IPS-20b (cell line): ENCODE data around the gene PCGF1.
A peak's percentile ranks its signal among the peaks of the same experiment; 100 is the strongest.

Experiments used
- H3K27ac ChIP-seq: one replicate; pipeline ENCODE4 v1.5.1; 2013; ENCODE audit warnings: low read length
- H3K27me3 ChIP-seq: 2 replicates; pipeline ENCODE4 v1.6.1; 2013; ENCODE audit warnings: mild to moderate bottlenecking, low read length, inconsistent platforms; ENCODE audit not compliant: insufficient read depth
- H3K36me3 ChIP-seq: 2 replicates; pipeline ENCODE4 v1.6.1; 2013; ENCODE audit warnings: low read depth, mild to moderate bottlenecking, inconsistent platforms, low read length, moderate library complexity; ENCODE audit not compliant: insufficient read depth
- H3K4me1 ChIP-seq: 2 replicates; pipeline ENCODE4 v1.6.1; 2013; ENCODE audit warnings: mild to moderate bottlenecking, control low read depth, inconsistent platforms, low read length, moderate library complexity; ENCODE audit not compliant: insufficient read depth
- H3K4me3 ChIP-seq: 2 replicates; pipeline ENCODE4 v1.5.1; 2013; ENCODE audit warnings: mild to moderate bottlenecking, low read length, inconsistent platforms
- H3K9ac ChIP-seq: 2 replicates; pipeline ENCODE4 v1.6.1; 2013; ENCODE audit warnings: low read depth, mild to moderate bottlenecking, inconsistent platforms, low read length, moderate library complexity
- H3K9me3 ChIP-seq: 2 replicates; pipeline ENCODE4 v1.6.1; 2013; ENCODE audit warnings: mild to moderate bottlenecking, low read depth, low read length, inconsistent platforms; ENCODE audit not compliant: insufficient read depth

Gene PCGF1

DNA sequence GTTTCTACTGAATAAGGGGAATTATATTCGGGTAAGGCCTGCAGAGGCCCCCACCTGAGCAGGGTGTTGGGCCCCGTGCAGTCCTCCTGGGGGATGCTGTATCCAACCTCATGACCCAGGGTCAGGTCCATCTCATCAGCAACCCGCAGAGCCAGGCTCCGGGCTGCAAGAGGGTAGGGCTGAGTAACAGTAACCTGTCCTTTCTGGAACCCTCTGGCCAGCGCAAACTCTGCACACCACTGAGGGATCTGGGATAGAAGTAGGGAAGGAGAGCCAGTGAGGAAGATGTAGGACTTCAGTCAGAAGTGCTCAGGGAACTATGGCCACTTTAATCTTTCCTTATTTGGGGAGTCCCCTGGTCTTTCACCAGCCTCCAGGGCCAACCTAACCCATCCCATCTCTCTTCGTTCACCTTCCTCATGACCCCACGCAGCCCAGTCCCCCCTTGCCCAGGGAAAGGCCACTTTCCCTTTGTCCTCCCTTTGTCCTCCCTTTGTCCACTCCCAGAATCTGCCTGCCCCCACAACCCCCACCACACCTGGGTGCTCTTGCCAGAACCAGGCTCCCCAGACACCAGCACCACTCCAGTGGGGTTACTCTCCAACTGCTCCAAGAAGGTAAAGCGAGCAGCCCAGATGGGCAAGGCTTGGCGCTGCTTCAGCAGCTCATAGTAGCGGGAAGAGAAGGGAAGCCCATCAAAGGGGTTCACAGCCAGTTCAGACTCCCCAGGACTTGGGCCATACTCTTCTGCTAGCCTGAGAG lies 17.6 kb upstream of the PCGF1 start:
- Histone ChIP-seq H3K9me3 (no peaks in the 10 kb centered on the region), H3K9ac (no peak overlapping the region), H3K36me3 (peaks cover 26% of the 10 kb centered on the region), H3K4me3 (no peak overlapping the region), H3K4me1 (no peaks in the 10 kb centered on the region), H3K27ac (no peak overlapping the region), H3K27me3 (peaks cover 37% of the 10 kb centered on the region)

DNA sequence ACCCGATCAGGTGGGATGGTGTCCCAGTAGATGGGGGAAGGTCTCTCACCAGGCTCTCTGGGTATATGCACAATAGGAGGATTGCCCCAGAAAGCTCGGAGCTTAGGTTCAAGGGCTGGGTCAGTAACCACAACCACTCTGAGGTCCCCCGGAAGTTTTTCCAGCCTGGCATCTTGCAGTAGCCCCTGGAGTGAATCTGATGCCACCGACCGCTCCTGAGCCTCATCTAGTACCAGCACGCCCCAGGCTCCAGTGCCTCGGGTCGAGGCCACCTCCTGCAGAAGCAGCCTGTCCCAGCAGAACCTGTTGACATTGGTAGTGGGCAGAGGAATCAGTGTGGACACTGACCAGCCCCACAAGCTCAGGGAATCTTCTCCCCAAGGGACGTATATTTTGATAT lies 16.5 kb upstream of the PCGF1 start:
- H3K36me3 ChIP-seq = peaks cover 26% of the 10 kb centered on the region
- no peak overlapping the region for H3K27ac ChIP-seq
- no peaks in the 10 kb centered on the region for H3K4me1 ChIP-seq
- no peak overlapping the region for H3K4me3 ChIP-seq
- no peaks in the 10 kb centered on the region for H3K9me3 ChIP-seq
- H3K27me3 ChIP-seq = peaks cover 48% of the 10 kb centered on the region
- H3K9ac ChIP-seq = no peak overlapping the region

DNA sequence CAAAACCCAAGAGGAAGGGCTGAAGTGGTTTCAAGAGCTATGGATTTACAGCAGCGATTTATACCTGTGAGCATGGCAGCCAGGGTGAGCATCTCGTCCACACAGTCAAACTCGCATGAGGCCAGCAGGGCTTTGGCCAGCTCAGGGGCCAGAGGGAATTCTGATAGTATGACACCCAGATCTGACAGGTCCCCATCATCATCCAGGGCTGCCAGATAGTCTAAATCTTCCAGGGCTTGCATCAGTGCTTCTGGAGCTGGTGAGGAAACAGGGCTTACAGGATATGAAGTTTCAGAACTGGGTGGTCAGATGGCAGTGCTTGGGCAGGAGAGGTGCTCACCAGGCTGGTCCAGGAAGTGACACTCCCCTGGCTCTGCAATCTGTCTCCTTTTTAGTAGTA lies 15.0 kb upstream of the PCGF1 start:
- Histone ChIP-seq H3K27me3 (peaks cover 63% of the 10 kb centered on the region), H3K4me3 (no peak overlapping the region), H3K9ac (no peak overlapping the region), H3K9me3 (no peaks in the 10 kb centered on the region), H3K27ac (no peak overlapping the region), H3K36me3 (peaks cover 18% of the 10 kb centered on the region), H3K4me1 (no peaks in the 10 kb centered on the region)

DNA sequence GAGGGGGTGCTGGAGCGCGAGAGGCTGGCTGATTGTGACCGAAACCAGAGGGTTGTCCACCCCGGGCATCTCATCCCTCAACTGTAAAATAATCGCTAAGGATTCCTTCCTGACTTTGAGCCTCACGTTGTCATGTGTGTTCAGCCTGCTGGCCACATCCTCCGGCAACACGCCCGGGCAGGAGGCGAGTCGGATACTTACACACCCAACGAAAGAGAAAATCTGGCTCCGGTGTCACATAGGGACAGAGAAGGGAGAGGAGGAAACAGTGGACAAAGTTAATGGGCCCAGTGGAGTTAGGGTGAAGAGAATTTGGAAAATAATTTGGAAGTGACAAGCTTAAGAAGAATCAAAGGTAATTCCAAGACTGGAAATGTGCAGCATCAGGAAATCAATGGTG lies 9.2 kb upstream of the PCGF1 start:
- Histone ChIP-seq H3K9ac (no peak overlapping the region), H3K9me3 (peaks cover 10% of the 10 kb centered on the region), H3K36me3 (no peaks in the 10 kb centered on the region), H3K4me3 (no peak overlapping the region), H3K4me1 (no peaks in the 10 kb centered on the region; the same call in 1 of the 2 replicates), H3K27ac (no peak overlapping the region), H3K27me3 (peaks cover 100% of the 10 kb centered on the region)

DNA sequence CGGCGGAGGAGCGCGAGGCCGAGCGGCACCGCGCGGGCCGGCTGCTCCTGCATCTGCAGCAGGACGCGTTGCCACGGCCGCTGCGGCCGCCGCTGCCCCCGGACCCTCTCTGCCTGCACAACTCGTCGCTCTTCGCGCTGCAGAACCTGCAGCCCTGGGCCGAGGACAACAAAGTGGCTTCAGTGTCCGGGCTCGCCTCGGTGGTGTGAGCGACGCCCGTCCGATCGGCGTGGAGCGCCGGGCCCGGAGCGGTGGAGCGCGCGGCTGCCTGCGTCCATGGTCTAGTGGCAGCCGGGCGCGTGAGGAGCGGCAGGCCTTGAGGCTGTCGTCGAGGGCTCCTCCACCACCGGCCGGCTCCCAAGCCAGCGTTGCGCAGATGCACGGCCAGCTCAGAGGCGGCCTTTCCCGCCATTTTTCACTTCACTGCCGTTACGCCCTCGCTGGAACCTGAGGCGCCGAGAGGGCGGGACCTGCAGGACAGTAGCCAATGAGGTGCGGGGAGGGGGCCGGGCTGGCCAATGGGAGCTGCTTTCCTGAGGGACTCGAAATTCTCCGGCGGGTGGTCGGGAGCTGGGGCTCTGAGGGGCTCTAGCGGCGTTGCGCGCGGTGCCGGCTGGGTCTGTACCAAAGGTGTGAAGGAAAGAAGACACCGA lies 8.6 kb upstream of the PCGF1 start:
- Histone ChIP-seq H3K9me3 (peaks cover 10% of the 10 kb centered on the region), H3K27ac (no peak overlapping the region), H3K36me3 (no peaks in the 10 kb centered on the region), H3K27me3 (peaks cover 100% of the 10 kb centered on the region), H3K9ac (no peak overlapping the region), H3K4me3 (peak overlapping the region; percentile 40; the same call in 1 of the 2 replicates), H3K4me1 (no peaks in the 10 kb centered on the region; the same call in 1 of the 2 replicates)

DNA sequence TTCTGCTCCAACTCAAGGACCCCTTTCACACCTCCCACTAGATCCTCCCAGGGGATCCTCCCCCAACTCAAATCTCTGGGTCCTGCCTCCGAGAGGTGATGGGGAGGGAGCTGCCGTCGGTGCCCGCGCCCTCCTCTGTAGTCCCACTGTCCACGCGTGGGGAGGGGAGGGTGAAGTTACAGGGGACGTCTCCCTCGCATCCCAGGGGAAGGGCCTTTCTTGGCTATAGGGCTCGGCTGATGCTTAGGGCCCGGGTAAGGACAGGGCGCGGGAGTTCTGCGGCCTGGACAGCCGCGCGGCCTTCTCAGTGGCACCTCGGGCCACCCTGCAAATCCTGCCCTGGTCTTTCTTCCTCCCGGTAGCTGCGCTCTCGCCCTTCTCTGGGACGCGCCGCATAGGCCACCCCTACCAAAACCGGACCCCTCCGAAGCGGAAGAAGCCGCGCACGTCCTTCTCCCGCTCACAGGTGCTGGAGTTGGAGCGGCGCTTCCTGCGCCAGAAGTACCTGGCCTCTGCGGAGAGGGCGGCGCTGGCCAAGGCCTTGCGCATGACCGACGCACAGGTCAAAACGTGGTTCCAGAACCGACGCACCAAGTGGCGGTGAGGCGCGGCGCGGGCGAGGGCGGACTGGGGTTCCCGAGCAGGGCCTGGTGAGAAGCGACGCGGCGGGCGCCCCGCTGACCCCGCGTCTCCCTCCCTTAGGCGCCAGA lies 7.9 kb upstream of the PCGF1 start:
- peak overlapping the region; percentile 40; the same call in 1 of the 2 replicates for H3K4me3 ChIP-seq
- H3K4me1 ChIP-seq = no peaks in the 10 kb centered on the region; the same call in 1 of the 2 replicates
- H3K27ac ChIP-seq = no peak overlapping the region
- no peak overlapping the region for H3K9ac ChIP-seq
- no peaks in the 10 kb centered on the region for H3K36me3 ChIP-seq
- H3K9me3 ChIP-seq = peaks cover 10% of the 10 kb centered on the region
- H3K27me3 ChIP-seq = peaks cover 100% of the 10 kb centered on the region

DNA sequence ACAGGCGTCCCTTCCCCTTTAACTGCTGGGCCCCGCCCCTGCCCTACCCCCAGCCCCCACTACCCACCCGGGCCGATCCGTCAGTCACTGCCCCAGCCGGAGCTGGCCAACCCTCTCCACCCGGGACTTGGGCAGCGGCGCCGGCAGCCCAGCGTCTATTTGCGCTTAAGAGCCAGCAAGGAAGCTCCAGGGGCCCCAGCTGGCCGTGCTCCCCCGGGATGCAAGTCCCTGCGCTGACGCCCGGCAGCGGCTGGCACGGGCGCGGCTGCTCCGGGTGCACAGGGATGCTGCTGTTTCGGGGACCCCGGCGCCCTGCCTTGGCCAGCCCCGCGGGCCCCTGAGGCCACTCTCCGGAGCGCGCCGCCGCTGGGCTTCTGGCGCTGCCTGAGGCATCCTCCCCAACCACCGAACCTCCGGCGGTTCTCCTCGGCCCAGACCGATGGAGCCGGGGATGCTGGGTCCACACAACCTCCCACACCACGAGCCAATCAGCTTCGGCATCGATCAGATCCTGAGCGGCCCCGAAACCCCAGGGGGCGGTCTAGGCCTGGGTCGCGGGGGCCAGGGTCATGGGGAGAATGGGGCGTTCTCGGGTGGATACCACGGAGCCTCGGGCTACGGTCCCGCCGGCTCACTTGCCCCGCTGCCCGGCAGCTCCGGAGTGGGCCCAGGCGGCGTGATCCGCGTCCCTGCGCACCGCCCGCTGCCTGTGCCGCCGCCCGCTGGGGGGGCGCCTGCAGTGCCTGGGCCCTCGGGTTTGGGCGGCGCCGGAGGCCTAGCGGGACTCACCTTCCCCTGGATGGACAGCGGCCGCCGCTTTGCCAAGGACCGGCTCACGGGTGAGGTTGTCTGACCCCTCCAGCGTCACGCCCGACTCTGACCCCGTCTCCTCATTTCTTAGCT lies 7.1 kb upstream of the PCGF1 start, which contains the start of gene TLX2:
TLX2 (plus strand) TSS at position 83 of the 903 bp plus-strand sequence; CDS start at position 440, 357 bp downstream.
- H3K27me3 ChIP-seq = peaks cover 100% of the 10 kb centered on the region
- peaks cover 10% of the 10 kb centered on the region for H3K9me3 ChIP-seq
- no peaks in the 10 kb centered on the region for H3K36me3 ChIP-seq
- H3K4me3 ChIP-seq = peak within 1 kb of the TSS; percentile 40; the same call in 1 of the 2 replicates
- no peaks in the 10 kb centered on the region; the same call in 1 of the 2 replicates for H3K4me1 ChIP-seq
- H3K9ac ChIP-seq = no peak within 1 kb of the TSS
- H3K27ac ChIP-seq = no peak within 1 kb of the TSS

DNA sequence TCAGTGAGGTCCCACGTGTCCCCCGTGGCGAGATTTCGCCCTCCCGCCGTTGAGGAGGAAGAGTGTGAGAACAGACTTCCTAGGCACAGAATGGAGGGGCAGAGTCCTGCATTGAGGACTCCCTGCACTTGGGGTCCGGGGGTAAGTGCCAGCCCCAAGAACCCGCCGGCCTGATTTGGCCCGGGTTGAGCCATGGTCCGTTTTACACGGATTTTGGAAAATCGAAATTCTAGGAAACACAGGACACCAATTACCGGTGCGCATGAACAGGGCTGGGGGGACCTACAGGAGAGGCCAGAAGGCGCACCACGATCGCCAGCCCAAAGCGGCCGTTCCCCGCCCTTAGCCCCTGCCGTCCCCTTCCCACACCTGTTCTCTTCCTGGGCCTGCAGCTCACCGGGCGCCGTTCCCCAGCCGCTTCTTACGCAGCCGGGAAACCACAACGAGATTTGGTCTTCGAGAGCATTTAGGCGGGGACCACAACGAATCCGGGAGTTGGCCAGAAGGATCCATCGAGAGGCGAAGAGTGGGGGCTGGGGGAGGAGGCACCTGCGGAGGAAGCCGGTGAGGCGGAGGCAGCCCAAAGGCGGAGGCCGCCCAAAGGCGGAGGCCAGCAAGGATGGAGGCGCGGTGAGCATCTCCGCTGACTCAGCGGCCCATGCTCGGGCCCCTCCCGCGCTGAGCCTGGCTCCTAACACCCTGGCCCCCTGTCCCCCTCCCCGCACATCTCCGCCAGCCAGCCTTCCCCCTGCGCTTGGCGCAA lies 6.3 kb upstream of the PCGF1 start:
- Histone ChIP-seq H3K4me1 (peaks cover under 1% of the 10 kb centered on the region; the same call in 1 of the 2 replicates), H3K27me3 (peaks cover 100% of the 10 kb centered on the region), H3K36me3 (no peaks in the 10 kb centered on the region), H3K4me3 (peak overlapping the region; percentile 38; the same call in 1 of the 2 replicates), H3K9ac (no peak overlapping the region), H3K9me3 (peaks cover 10% of the 10 kb centered on the region), H3K27ac (no peak overlapping the region)

DNA sequence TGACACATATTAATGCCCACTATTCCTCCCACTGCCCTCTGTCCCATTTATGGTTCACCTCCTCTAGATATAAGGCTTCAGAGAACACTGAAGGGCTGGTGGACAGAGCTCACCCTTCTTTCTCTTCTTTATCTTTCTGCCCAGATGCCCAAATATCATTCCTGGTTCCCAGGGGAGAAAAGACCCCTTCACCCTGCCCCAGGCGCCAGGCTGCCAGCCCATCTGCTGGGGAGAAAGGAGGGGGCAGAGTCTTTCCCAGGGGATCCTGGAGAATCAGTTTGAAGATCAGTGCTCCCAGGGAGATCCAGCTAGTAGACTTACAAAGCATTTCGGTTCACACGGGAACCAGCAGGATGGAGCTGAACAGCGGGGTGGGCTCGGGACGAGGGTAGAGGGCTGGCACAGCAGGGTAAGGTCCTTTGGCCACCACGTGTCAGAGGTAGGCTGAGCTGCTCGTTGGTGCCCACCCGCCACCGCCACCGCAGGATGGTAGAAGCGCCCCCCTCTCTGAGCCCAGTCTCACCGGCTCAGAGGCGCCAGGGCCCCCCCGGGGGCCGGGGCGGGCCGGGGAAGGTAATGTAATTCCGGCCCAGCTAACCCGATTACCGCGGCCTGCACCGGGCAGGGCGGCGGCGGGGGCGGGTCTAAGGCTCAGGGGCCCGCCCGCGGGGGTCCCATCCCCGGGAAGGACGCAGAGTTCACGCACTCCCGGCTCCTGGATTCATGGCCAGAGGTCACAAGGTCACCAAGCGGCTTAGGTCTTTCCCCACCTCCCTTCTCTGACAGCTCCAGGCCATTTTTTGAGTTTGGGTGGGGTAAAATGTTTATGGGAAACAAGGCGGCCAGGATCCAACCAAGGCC lies 5.5 kb upstream of the PCGF1 start:
- Histone ChIP-seq H3K27me3 (peaks cover 100% of the 10 kb centered on the region), H3K4me3 (peak overlapping the region; percentile 38; the same call in 1 of the 2 replicates), H3K9ac (no peak overlapping the region), H3K36me3 (no peaks in the 10 kb centered on the region), H3K27ac (no peak overlapping the region), H3K4me1 (peaks cover 6% of the 10 kb centered on the region; the same call in 1 of the 2 replicates), H3K9me3 (peaks cover 10% of the 10 kb centered on the region)
